Natural killer cell (primary cell): ENCODE data around the gene SASH1. TPM values are rescaled to one million over a fixed set of nuclear protein-coding genes. Genes with fewer than 3 reads are reported as not detected.

Experiments used
- ATAC-seq, 3 donors: fragments of 150-1000 bp in 2 of 3; fragments of 200-7000 bp in 1 of 3; cut with Tn5 transposase; 1 replicate in 1 of 3; 2 replicates in 2 of 3; pipeline ENCODE4 v1.10.0; 2021; ENCODE audit warnings: mild to moderate bottlenecking in 2 of 3, moderate library complexity in 2 of 3
- DNase-seq, 2 donors: peaks; one replicate each; pipeline versions ENCODE4 v3.0.0 to v3.0.0-alpha.2; 2013 to 2021; ENCODE audit warnings: mixed read lengths in 1 of 2
- H3K27ac ChIP-seq: one replicate; pipeline ENCODE4 v1.5.1; 2013; ENCODE audit warnings: mild to moderate bottlenecking, low read length
- H3K27me3 ChIP-seq: one replicate; pipeline ENCODE4 v1.6.1; 2013; ENCODE audit warnings: low read length; ENCODE audit not compliant: control insufficient read depth, insufficient read depth
- H3K36me3 ChIP-seq: one replicate; pipeline ENCODE4 v1.6.1; 2013; ENCODE audit warnings: low read length; ENCODE audit not compliant: control insufficient read depth, insufficient read depth
- H3K4me1 ChIP-seq: one replicate; pipeline ENCODE4 v1.6.1; 2013; ENCODE audit warnings: low read length; ENCODE audit not compliant: control insufficient read depth, insufficient read depth
- H3K4me3 ChIP-seq: one replicate; pipeline ENCODE4 v1.5.1; 2013; ENCODE audit warnings: low read length
- H3K9me3 ChIP-seq: one replicate; pipeline ENCODE4 v1.6.1; 2013; ENCODE audit warnings: low read length; ENCODE audit not compliant: control insufficient read depth, insufficient read depth
- H3K27ac Mint-ChIP-seq, 2 donors: one replicate each; pipeline ENCODE4 v1.8.0; 2022; ENCODE audit warnings: mild to moderate bottlenecking in 2 of 2, mixed read lengths in 2 of 2, moderate library complexity in 1 of 2
- H3K27me3 Mint-ChIP-seq, 2 donors: one replicate each; pipeline ENCODE4 v1.8.0; 2022; ENCODE audit warnings: low read depth in 2 of 2, mixed read lengths in 2 of 2
- H3K36me3 Mint-ChIP-seq: one replicate; pipeline ENCODE4 v1.8.0; 2022; ENCODE audit warnings: mixed read lengths
- H3K4me1 Mint-ChIP-seq, 2 donors: one replicate each; pipeline ENCODE4 v1.8.0; 2022; ENCODE audit warnings: mixed read lengths in 2 of 2
- H3K4me3 Mint-ChIP-seq: one replicate; pipeline ENCODE4 v1.8.0; 2022; ENCODE audit warnings: mild to moderate bottlenecking, moderate library complexity, mixed read lengths
- H3K9me3 Mint-ChIP-seq, 2 donors: one replicate each; pipeline ENCODE4 v1.8.0; 2022; ENCODE audit warnings: mixed read lengths in 2 of 2
- CTCF ChIP-seq: fragments of 200-600 bp; IDR thresholded peaks from one replicate; pipeline ENCODE4 v1.8.0; 2022; ENCODE audit warnings: antibody characterized with exemption
- WGBS: methylation state at CpG from one replicate; pipeline ENCODE4 v1.1.7; 2013; ENCODE audit warnings: missing lambda C conversion rate; ENCODE audit not compliant: insufficient coverage; 5-methylcytosine and 5-hydroxymethylcytosine counted together
- intact Hi-C: fragments of 100-400 bp; cut with micrococcal nuclease; formaldehyde crosslinking; loops from one replicate; pipeline ENCODE4 v1.14.2; 2022
- total RNA-seq, 4 donors: library from RNA; stranded (reverse); fragments of 120-200 nt in 1 of 4; gene quantifications; one replicate each; pipeline versions ENCODE4 v1.2.3 to v1.2.4, GENCODE V29; 2013 to 2022

The SASH1 gene
- total RNA-seq, 3 donors from 2014 or later (not counting 1 experiment from before 2014, with no cell fraction given), result 0.63 to 6.2 (median 2.7) TPM

- Mint-ChIP-seq H3K27me3 (peaks cover 4 to 5% of the 10 kb centered on the region in 2 donors), H3K4me3 (no peak overlapping the region), H3K4me1 (no peaks in the 10 kb centered on the region), H3K9me3 (no peaks in the 10 kb centered on the region), H3K27ac (no peak overlapping the region), H3K36me3 (no peaks in the 10 kb centered on the region)
- no peak for DNase-seq
- no peaks in the 10 kb centered on the region for H3K9me3 ChIP-seq
- WGBS, result no CpG with 5 or more reads among the region's 1 CpG
- no peaks in the 10 kb centered on the region for H3K27me3 ChIP-seq
- ATAC-seq, result no peak
- H3K4me1 ChIP-seq, result no peaks in the 10 kb centered on the region
- H3K4me3 ChIP-seq, result no peak overlapping the region
- H3K36me3 ChIP-seq, result no peaks in the 10 kb centered on the region
- intact Hi-C loops, result no loop called here
- no peak for TF ChIP-seq CTCF
- H3K27ac ChIP-seq, result no peak overlapping the region
These were observed 178.9 kb downstream of the SASH1 start for GRCh38 chr6:148521586-148521985.

GRCh38 chr6:148523048-148523447 lies 180.4 kb downstream of the SASH1 start:
- Mint-ChIP-seq H3K4me3 (no peak overlapping the region), H3K27ac (no peak overlapping the region), H3K36me3 (no peaks in the 10 kb centered on the region), H3K27me3 (peaks cover 2 to 4% of the 10 kb centered on the region in 2 donors), H3K9me3 (no peaks in the 10 kb centered on the region), H3K4me1 (no peaks in the 10 kb centered on the region)
- no peaks in the 10 kb centered on the region for H3K36me3 ChIP-seq
- intact Hi-C loops, result no loop called here
- no peak for DNase-seq
- ATAC-seq, result no peak
- 76% methylated on average over 2 of the region's 2 CpGs for WGBS
- no peaks in the 10 kb centered on the region for H3K4me1 ChIP-seq
- H3K27me3 ChIP-seq, result no peaks in the 10 kb centered on the region
- no peak overlapping the region for H3K4me3 ChIP-seq
- no peak overlapping the region for H3K27ac ChIP-seq
- no peaks in the 10 kb centered on the region for H3K9me3 ChIP-seq
- TF ChIP-seq CTCF, result no peak

GRCh38 chr6:148523551-148523950 lies 180.9 kb downstream of the SASH1 start:
- ATAC-seq (no peak), DNase-seq (no peak)
- Mint-ChIP-seq H3K4me1 (no peaks in the 10 kb centered on the region), H3K27me3 (peaks cover 2 to 4% of the 10 kb centered on the region in 2 donors), H3K36me3 (no peaks in the 10 kb centered on the region), H3K27ac (no peak overlapping the region), H3K9me3 (no peaks in the 10 kb centered on the region), H3K4me3 (no peak overlapping the region)
- no peaks in the 10 kb centered on the region for H3K4me1 ChIP-seq
- H3K36me3 ChIP-seq, result no peaks in the 10 kb centered on the region
- no peak for TF ChIP-seq CTCF
- H3K4me3 ChIP-seq, result no peak overlapping the region
- WGBS, result 64% methylated on average over 3 of the region's 4 CpGs
- intact Hi-C loops, result no loop called here
- no peaks in the 10 kb centered on the region for H3K9me3 ChIP-seq
- no peaks in the 10 kb centered on the region for H3K27me3 ChIP-seq
- no peak overlapping the region for H3K27ac ChIP-seq

- no peak overlapping the region for H3K4me3 Mint-ChIP-seq
- no peak overlapping the region for H3K27ac Mint-ChIP-seq
- H3K27me3 Mint-ChIP-seq, result peaks cover 2 to 4% of the 10 kb centered on the region in 2 donors
These were observed 181.8 kb downstream of the SASH1 start for GRCh38 chr6:148524471-148524882.

More at GRCh38 chr6:148524471-148524882, 181.8 kb downstream of the SASH1 start:
- Histone ChIP-seq H3K4me1 (no peaks in the 10 kb centered on the region), H3K27me3 (no peaks in the 10 kb centered on the region), H3K36me3 (no peaks in the 10 kb centered on the region), H3K27ac (no peak overlapping the region), H3K9me3 (no peaks in the 10 kb centered on the region), H3K4me3 (no peak overlapping the region)
- H3K9me3 Mint-ChIP-seq, result no peaks in the 10 kb centered on the region
- H3K36me3 Mint-ChIP-seq, result no peaks in the 10 kb centered on the region
- ATAC-seq (no peak), DNase-seq (no peak)
- H3K4me1 Mint-ChIP-seq, result no peaks in the 10 kb centered on the region
- TF ChIP-seq CTCF, result no peak
- WGBS, result 90% methylated on average over 5 of the region's 7 CpGs
- intact Hi-C loops, result no loop called here
